Transverse colon (tissue), 4 donors: ENCODE measurements around the gene NEDD4L. TPM values are rescaled to one million over a fixed set of nuclear protein-coding genes. Genes with fewer than 3 reads are reported as not detected.
A peak's percentile ranks its signal among the peaks of the same experiment; 100 is the strongest.

ENCODE experiments used
- DNase-seq: peaks from one replicate; pipeline ENCODE4 v3.0.0-alpha.2; 2019
- H3K27ac ChIP-seq, 4 donors: fragments of 200-600 bp; sonication (generic); 2 replicates each; pipeline ENCODE4 v1.5.1; 2016 to 2018; ENCODE audit warnings: inconsistent platforms in 4 of 4
- H3K27me3 ChIP-seq: fragments of 200-600 bp; sonication (generic); 2 replicates; pipeline ENCODE4 v1.5.1; 2017; ENCODE audit warnings: inconsistent platforms
- H3K36me3 ChIP-seq, 4 donors: fragments of 200-600 bp; sonication (generic); 2 replicates each; pipeline ENCODE4 v1.5.1; 2017 to 2019; ENCODE audit warnings: inconsistent platforms in 4 of 4
- H3K4me1 ChIP-seq, 4 donors: fragments of 200-600 bp; sonication (generic); 2 replicates each; pipeline ENCODE4 v1.5.1; 2017 to 2020; ENCODE audit warnings: inconsistent platforms in 4 of 4
- H3K4me3 ChIP-seq, 4 donors: fragments of 200-600 bp; sonication (generic); 1 replicate in 1 of 4; 2 replicates in 3 of 4; pipeline versions ENCODE4 v1.5.1 to v1.6.1; 2017 to 2019; ENCODE audit warnings: inconsistent platforms in 4 of 4
- H3K9me3 ChIP-seq, 2 donors: fragments of 200-600 bp; sonication (generic); 2 replicates each; pipeline ENCODE4 v1.5.1; 2017 to 2019; ENCODE audit warnings: inconsistent platforms in 2 of 2
- EP300 ChIP-seq: sonication (generic); formaldehyde crosslinking; IDR thresholded peaks from one replicate; pipeline ENCODE4 v1.6.1; 2017; ENCODE audit warnings: antibody characterized with exemption, low read depth
- POLR2A ChIP-seq: fragments of 450-650 bp; IDR thresholded peaks from one replicate; pipeline ENCODE4 v1.6.1; 2016; ENCODE audit warnings: antibody characterized with exemption, mild to moderate bottlenecking, moderate library complexity
- POLR2AphosphoS5 ChIP-seq, 3 donors: sonication (generic); formaldehyde crosslinking; IDR thresholded peaks; one replicate each; pipeline ENCODE4 v1.6.1; 2016; ENCODE audit warnings: antibody characterized with exemption in 3 of 3
- WGBS, 2 donors: methylation state at CpG; one replicate each; pipeline ENCODE4 v1.1.5; 2018; ENCODE audit warnings: low coverage in 1 of 2; 5-methylcytosine and 5-hydroxymethylcytosine counted together
- in situ Hi-C, 4 donors: fragments of 200-750 bp; cut with MboI; loops; one replicate each; pipeline versions ENCODE4 v1.15.0 to v1.15.1; 2017; ENCODE audit warnings: low sequenced_read_pairs in 3 of 4, low pct_ligation_motif_present in 1 of 4, low pct_unique_long_range_greater_than_20kb in 1 of 4
- intact Hi-C: fragments of 100-400 bp; cut with DNase I; formaldehyde crosslinking; loops from one replicate; pipeline ENCODE4 v1.15.1; 2023; ENCODE audit warnings: low total_unique reads
- total RNA-seq, 4 donors: library from RNA; depleted of rRNA; stranded (reverse); fragments of >200 nt; gene quantifications; one replicate each; pipeline ENCODE4 v1.1.0, GENCODE V29; 2016
- TF ChIP-seq, protein P1 (sequence below), 5 experiments: fragments of 200-600 bp in 3 of 5; fragments of 450-650 bp in 2 of 5; sonication (generic) in 3 of 5; IDR thresholded peaks; 1 replicate in 2 of 5; 2 replicates in 3 of 5; pipeline ENCODE4 v1.5.1; 2016 to 2017; ENCODE audit warnings: antibody characterized with exemption in 5 of 5, inconsistent platforms in 3 of 5, mild to moderate bottlenecking in 2 of 5, moderate library complexity in 1 of 5

The NEDD4L gene
- total RNA-seq, 4 donors from 2014 or later, result 217 to 773 (median 305) TPM

- DNase-seq, result peak; percentile 70
- 51 to 80% methylated on average over 2 to 7 of the region's 7 CpGs for WGBS, 2 donors
- H3K4me1 ChIP-seq, result peaks cover 0 to 14% (median 4%) of the 10 kb centered on the region in 4 donors
- no peaks in the 10 kb centered on the region for H3K27me3 ChIP-seq
- no peaks in the 10 kb centered on the region for H3K9me3 ChIP-seq
- no peak overlapping the region for H3K4me3 ChIP-seq
- TF ChIP-seq POLR2AphosphoS5 (IDR thresholded peaks at IDR 0.05) (no peak), EP300 (no peak)
- TF ChIP-seq, protein P1, sequence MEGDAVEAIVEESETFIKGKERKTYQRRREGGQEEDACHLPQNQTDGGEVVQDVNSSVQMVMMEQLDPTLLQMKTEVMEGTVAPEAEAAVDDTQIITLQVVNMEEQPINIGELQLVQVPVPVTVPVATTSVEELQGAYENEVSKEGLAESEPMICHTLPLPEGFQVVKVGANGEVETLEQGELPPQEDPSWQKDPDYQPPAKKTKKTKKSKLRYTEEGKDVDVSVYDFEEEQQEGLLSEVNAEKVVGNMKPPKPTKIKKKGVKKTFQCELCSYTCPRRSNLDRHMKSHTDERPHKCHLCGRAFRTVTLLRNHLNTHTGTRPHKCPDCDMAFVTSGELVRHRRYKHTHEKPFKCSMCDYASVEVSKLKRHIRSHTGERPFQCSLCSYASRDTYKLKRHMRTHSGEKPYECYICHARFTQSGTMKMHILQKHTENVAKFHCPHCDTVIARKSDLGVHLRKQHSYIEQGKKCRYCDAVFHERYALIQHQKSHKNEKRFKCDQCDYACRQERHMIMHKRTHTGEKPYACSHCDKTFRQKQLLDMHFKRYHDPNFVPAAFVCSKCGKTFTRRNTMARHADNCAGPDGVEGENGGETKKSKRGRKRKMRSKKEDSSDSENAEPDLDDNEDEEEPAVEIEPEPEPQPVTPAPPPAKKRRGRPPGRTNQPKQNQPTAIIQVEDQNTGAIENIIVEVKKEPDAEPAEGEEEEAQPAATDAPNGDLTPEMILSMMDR (IDR thresholded peaks at IDR 0.05), result peak; percentile 80 to 92 (median 87)
- in situ Hi-C loops, result no loop called here
- no peak overlapping the region for H3K27ac ChIP-seq
- intact Hi-C loops, result no loop called here
- H3K36me3 ChIP-seq, result no peaks in the 10 kb centered on the region
Observed at GRCh38 chr18:58135701-58136331, 91.8 kb downstream of the NEDD4L start.

GRCh38 chr18:58136879-58137278 is 92.9 kb downstream of the NEDD4L start:
- H3K27me3 ChIP-seq, result no peaks in the 10 kb centered on the region

GRCh38 chr18:58139459-58140386 is 95.7 kb downstream of the NEDD4L start:
- TF ChIP-seq, protein P1 (IDR thresholded peaks at IDR 0.05), result no peak
- TF ChIP-seq POLR2A, result no peak
- TF ChIP-seq POLR2AphosphoS5 (IDR thresholded peaks at IDR 0.05), result no peak
- no peak for TF ChIP-seq EP300
- Histone ChIP-seq H3K27ac (peak overlapping the region in 1 of 4 donors; percentile 16), H3K9me3 (no peaks in the 10 kb centered on the region), H3K4me3 (no peak overlapping the region), H3K27me3 (no peaks in the 10 kb centered on the region), H3K36me3 (no peaks in the 10 kb centered on the region), H3K4me1 (peaks cover 0 to 14% (median 4%) of the 10 kb centered on the region in 4 donors)
- intact Hi-C loops (no loop called here), in situ Hi-C loops (no loop called here)
- 70 to 76% methylated on average over 3 to 8 of the region's 8 CpGs for WGBS, 2 donors
- peak; percentile 3 for DNase-seq

More at GRCh38 chr18:58136879-58137278, 92.9 kb downstream of the NEDD4L start:
- no peak for DNase-seq
- Histone ChIP-seq H3K27ac (no peak overlapping the region), H3K36me3 (no peaks in the 10 kb centered on the region), H3K9me3 (no peaks in the 10 kb centered on the region), H3K4me3 (no peak overlapping the region), H3K4me1 (peaks cover 0 to 14% (median 4%) of the 10 kb centered on the region in 4 donors)
- TF ChIP-seq POLR2A (no peak), EP300 (no peak), POLR2AphosphoS5 (IDR thresholded peaks at IDR 0.05) (no peak)
- TF ChIP-seq, protein P1 (IDR thresholded peaks at IDR 0.05), result no peak
- WGBS, 2 donors, result 73 to 85% methylated on average over 3 of the region's 3 CpGs
- intact Hi-C loops (no loop called here), in situ Hi-C loops (no loop called here)
